GM19324 (cell line): ENCODE data around the gene STRN4.
"Not testable (repeated sequence)": the region's sequence is repeated elsewhere in the genome, so short reads cannot be mapped to it uniquely, and the experiment has no call there.

ENCODE experiments used
- ATAC-seq: cut with Tn5 transposase; IDR thresholded peaks from one replicate; pipeline ENCODE4 v1.9.1; 2021; ENCODE audit warnings: mild to moderate bottlenecking, moderate library complexity; ENCODE audit not compliant: unreplicated experiment, low FRiP score

Gene STRN4

GRCh38 chr19:46775642-46776258 lies 29.5 kb upstream of the STRN4 start:
- no peak for ATAC-seq

- ATAC-seq = no peak
Measured at GRCh38 chr19:46773018-46773399, 26.8 kb upstream of the STRN4 start.

GRCh38 chr19:46772170-46773017 lies 26.1 kb upstream of the STRN4 start:
- ATAC-seq = no peak

- ATAC-seq = not testable (repeated sequence)
Measured at GRCh38 chr19:46768746-46769145, 22.5 kb upstream of the STRN4 start.

- ATAC-seq = no peak
Measured at GRCh38 chr19:46766569-46767317, 20.5 kb upstream of the STRN4 start.

GRCh38 chr19:46764817-46765291 lies 18.6 kb upstream of the STRN4 start:
- no peak for ATAC-seq

- no peak for ATAC-seq
Measured at GRCh38 chr19:46762245-46762890, 16.1 kb upstream of the STRN4 start.

- no peak for ATAC-seq
Measured at GRCh38 chr19:46761418-46761831, 15.2 kb upstream of the STRN4 start.

- not testable (repeated sequence) for ATAC-seq
Measured at GRCh38 chr19:46760897-46761296, 14.6 kb upstream of the STRN4 start.

- no peak for ATAC-seq
Measured at GRCh38 chr19:46760363-46760762, 14.1 kb upstream of the STRN4 start.

- no peak for ATAC-seq
Measured at GRCh38 chr19:46759817-46760333, 13.6 kb upstream of the STRN4 start.

GRCh38 chr19:46759206-46759605 lies 13.0 kb upstream of the STRN4 start:
- no peak for ATAC-seq

- ATAC-seq = no peak
Measured at GRCh38 chr19:46756544-46756888, 10.3 kb upstream of the STRN4 start.

- no peak for ATAC-seq
Measured at GRCh38 chr19:46755853-46756543, 9.7 kb upstream of the STRN4 start.

GRCh38 chr19:46755077-46755852 lies 9.0 kb upstream of the STRN4 start:
- ATAC-seq = no peak

GRCh38 chr19:46753420-46754155 lies 7.3 kb upstream of the STRN4 start:
- ATAC-seq = no peak

GRCh38 chr19:46748325-46749109 lies 2.3 kb upstream of the STRN4 start:
- ATAC-seq = no peak
